ENCODE measurements around the gene LRP1B.

DNA sequence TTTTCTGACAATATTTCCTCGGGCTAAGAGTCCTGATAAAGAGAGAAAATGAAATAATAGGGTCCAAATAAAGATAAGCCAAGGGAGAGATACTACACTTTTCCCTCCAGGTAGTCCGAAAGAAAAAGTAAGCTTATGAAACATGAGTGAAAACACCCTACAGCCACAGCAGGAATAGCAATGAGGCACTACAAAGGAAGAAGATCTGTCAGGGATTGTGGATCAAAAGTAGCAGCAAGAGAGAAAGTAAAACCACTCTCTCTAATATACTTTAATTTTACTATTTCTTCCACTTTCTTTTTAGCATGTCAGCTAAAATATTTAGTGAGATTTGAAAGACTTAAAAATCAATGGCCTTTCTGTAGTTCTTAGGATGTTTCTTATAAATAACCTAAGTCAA, 1601.8 kb downstream of the LRP1B start:
- TF ChIP-seq, protein P1, sequence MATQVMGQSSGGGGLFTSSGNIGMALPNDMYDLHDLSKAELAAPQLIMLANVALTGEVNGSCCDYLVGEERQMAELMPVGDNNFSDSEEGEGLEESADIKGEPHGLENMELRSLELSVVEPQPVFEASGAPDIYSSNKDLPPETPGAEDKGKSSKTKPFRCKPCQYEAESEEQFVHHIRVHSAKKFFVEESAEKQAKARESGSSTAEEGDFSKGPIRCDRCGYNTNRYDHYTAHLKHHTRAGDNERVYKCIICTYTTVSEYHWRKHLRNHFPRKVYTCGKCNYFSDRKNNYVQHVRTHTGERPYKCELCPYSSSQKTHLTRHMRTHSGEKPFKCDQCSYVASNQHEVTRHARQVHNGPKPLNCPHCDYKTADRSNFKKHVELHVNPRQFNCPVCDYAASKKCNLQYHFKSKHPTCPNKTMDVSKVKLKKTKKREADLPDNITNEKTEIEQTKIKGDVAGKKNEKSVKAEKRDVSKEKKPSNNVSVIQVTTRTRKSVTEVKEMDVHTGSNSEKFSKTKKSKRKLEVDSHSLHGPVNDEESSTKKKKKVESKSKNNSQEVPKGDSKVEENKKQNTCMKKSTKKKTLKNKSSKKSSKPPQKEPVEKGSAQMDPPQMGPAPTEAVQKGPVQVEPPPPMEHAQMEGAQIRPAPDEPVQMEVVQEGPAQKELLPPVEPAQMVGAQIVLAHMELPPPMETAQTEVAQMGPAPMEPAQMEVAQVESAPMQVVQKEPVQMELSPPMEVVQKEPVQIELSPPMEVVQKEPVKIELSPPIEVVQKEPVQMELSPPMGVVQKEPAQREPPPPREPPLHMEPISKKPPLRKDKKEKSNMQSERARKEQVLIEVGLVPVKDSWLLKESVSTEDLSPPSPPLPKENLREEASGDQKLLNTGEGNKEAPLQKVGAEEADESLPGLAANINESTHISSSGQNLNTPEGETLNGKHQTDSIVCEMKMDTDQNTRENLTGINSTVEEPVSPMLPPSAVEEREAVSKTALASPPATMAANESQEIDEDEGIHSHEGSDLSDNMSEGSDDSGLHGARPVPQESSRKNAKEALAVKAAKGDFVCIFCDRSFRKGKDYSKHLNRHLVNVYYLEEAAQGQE (IDR thresholded peaks at IDR 0.05; ENCODE audit: borderline replicate concordance) = no peak
- TF ChIP-seq, protein P2, sequence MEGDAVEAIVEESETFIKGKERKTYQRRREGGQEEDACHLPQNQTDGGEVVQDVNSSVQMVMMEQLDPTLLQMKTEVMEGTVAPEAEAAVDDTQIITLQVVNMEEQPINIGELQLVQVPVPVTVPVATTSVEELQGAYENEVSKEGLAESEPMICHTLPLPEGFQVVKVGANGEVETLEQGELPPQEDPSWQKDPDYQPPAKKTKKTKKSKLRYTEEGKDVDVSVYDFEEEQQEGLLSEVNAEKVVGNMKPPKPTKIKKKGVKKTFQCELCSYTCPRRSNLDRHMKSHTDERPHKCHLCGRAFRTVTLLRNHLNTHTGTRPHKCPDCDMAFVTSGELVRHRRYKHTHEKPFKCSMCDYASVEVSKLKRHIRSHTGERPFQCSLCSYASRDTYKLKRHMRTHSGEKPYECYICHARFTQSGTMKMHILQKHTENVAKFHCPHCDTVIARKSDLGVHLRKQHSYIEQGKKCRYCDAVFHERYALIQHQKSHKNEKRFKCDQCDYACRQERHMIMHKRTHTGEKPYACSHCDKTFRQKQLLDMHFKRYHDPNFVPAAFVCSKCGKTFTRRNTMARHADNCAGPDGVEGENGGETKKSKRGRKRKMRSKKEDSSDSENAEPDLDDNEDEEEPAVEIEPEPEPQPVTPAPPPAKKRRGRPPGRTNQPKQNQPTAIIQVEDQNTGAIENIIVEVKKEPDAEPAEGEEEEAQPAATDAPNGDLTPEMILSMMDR (IDR thresholded peaks at IDR 0.05; ENCODE audit: poor library complexity, severe bottlenecking) = no peak
- TF ChIP-seq EP300 (conservative IDR thresholded peaks at IDR 0.05; ENCODE audit: poor library complexity, severe bottlenecking) (no peak), RAD21 (conservative IDR thresholded peaks at IDR 0.05) (no peak), POLR2AphosphoS5 (IDR thresholded peaks at IDR 0.05) (no peak), EZH2 (IDR thresholded peaks at IDR 0.05; ENCODE audit: borderline replicate concordance, insufficient read depth, low read length, poor library complexity, severe bottlenecking) (no peak)

Data from neural cell (in vitro differentiated cells).